Fibroblast of skin of abdomen (primary cell): Measurements from ENCODE around the gene KCNC1.
A peak's percentile ranks its signal among the peaks of the same experiment; 100 is the strongest.

ENCODE experiments used
- DNase-seq: peaks from one replicate; pipeline ENCODE4 v3.0.0-alpha.2; 2013

Gene KCNC1

DNA sequence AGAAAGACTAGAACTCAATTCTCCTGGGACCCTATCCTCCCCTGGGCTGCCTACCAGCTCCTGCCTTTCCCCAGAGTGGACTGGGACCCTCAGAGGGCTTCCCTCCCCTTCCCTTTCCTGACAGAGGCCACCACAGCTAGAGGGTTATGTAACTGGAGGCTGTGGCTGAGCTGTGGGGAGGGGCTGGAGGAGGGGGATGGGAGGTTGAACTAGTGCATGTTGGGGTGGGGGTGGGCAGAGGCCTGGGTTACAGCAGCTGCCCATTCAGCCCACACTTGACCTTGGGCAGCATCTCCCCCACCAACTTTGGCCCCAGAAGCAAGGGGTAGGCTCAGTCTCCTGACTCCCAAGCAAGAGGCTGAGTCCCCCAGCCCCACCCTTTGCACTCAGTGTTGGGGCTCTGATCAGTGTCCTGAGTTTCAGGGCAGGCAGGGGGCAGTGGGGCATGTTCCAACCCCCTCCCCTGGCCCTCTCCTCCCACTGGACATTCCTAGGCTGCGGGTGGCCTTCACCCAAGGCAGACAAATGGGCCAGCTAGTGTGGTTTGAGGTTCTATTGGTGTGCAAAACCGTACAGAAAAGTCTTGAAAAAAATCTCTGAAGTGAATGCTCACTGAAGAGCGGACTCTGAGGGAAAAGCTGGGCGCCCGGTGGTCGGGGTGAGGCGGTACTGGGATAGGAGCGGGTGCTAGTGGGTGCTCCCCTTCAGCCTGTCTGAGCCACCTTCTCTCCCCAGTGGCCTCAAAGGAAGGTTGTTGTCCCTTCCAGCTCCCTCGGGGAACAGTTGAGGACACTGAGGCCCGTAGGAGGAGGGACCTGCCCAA is 3.8 kb downstream of the KCNC1 start:
- DNase-seq: no peak

DNA sequence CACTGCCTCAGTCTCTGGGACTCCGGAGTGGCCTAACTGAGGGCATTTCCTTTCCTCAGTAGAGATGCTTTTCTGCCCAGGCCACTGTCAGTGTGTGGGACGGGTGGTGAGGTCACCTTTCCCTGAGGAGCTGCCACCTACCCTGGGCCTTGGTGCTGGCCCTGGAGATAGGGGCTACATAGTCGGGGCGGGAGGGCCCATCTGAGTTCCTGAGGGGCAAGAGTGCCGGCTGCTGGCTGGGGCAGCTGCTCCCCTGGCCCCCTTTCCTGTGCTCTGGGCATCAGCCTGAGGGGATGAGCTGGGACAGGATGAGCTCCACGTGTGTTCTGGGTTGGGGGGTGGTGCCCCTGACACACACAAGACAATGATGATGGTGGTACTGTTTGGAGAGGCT is 5.4 kb downstream of the KCNC1 start:
- no peak for DNase-seq

- no peak for DNase-seq
Measured at GRCh38 chr11:17740649-17741235, 6.2 kb downstream of the KCNC1 start.

DNA sequence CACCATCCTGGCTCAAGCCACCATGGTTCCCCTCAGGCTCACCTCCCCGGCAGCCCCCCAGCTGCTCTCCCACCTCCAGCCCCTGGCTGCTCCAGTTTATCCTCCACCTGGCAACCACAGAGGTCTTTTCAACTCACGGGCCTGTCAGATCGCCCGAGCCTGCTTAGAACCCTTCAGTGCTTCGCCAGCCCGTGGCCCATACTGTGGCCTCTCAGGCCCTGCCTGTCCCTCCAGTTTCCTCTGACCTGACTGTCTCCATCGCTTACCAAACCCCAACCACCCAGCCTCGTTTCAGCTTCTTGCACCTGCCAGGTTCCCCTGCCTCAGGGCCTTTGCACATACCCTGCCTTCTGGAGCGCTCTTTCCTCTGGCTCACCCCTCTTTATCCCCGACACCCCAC is 6.9 kb downstream of the KCNC1 start:
- DNase-seq: no peak

GRCh38 chr11:17742019-17742418 is 7.4 kb downstream of the KCNC1 start:
- DNase-seq: no peak

DNA sequence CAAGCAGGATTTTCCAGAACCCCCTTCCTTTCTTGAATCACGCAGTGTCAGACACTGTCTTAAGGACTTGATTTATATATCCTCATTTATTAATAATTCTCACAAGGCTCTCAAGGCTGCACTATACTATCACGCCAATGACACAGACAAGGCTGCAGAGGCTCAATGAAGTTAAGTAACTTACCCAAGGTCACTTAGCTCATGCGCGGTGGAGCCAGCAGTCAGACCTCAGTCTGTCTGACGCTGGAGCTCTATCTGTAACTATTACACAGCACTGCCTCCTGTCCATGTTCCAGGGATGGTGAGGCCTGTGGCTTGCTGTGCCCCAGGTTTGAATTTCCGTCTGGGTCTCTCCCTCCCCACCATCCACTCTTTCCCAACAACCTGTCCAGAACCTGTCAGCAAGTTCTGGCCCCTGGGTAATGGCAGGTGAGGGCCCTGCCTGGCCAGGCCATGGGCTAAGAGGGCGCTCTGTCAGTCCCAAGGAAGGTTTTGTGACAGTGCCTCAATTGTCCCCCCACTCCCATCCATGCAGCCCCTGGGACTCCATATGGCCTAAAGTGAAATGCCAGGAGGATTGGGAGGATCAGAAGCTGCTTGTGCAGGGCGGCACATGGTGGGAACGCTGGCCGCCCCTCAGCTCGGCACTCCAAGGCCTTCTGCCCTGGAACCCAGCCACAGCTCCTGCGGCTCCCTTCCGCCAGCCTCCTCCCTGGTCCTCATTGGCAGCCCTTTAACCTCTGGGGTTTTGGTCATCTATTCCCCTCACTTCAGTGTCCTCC is 8.6 kb downstream of the KCNC1 start:
- no peak for DNase-seq

- peak; percentile 67 for DNase-seq
Measured at GRCh38 chr11:17743808-17744119, 9.2 kb downstream of the KCNC1 start.

DNA sequence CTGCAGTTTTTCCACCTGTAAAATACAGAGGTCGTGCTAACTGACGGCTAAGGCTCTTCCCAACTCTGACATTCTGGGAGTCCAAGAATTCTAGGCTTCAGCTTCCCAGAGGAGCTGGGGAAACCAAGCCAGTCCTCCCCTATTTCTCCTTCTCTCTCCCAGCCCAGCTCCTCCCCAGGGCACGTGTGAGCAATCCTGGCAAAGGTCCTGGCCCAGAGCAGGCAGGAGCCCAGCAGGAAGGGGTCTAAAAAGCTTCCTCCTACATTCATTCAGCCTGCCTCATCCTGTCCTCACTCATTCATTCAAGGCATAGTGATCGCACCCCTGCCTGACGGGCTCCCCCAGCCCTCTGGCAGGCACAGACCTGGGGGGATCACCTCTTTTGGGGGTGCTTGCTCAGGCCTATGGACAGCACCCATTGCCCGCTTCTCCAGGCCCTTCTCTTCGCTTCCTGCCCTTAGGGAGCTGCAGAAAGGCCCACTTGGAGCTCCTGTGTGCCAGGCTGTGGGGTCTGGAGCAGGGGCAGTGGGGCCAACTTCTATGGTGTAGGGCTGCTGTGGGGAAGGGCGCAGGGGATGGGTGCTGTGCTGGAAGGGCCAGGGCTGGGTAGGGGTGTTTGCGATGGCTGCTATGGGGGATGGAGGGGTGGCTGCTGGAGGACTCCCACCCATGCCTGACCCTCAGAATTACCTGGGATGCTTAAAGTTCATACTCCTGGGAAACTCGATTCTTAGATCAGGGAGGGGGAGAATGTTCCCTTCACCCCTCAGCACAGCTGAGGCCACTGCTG is 9.8 kb downstream of the KCNC1 start:
- peak; percentile 29 for DNase-seq

GRCh38 chr11:17745023-17745772 is 10.6 kb downstream of the KCNC1 start:
- no peak for DNase-seq

GRCh38 chr11:17746096-17746495 is 11.5 kb downstream of the KCNC1 start:
- no peak for DNase-seq

GRCh38 chr11:17747131-17747955 is 12.8 kb downstream of the KCNC1 start:
- DNase-seq: no peak

- DNase-seq: no peak
Measured at GRCh38 chr11:17748044-17748443, 13.5 kb downstream of the KCNC1 start.

DNA sequence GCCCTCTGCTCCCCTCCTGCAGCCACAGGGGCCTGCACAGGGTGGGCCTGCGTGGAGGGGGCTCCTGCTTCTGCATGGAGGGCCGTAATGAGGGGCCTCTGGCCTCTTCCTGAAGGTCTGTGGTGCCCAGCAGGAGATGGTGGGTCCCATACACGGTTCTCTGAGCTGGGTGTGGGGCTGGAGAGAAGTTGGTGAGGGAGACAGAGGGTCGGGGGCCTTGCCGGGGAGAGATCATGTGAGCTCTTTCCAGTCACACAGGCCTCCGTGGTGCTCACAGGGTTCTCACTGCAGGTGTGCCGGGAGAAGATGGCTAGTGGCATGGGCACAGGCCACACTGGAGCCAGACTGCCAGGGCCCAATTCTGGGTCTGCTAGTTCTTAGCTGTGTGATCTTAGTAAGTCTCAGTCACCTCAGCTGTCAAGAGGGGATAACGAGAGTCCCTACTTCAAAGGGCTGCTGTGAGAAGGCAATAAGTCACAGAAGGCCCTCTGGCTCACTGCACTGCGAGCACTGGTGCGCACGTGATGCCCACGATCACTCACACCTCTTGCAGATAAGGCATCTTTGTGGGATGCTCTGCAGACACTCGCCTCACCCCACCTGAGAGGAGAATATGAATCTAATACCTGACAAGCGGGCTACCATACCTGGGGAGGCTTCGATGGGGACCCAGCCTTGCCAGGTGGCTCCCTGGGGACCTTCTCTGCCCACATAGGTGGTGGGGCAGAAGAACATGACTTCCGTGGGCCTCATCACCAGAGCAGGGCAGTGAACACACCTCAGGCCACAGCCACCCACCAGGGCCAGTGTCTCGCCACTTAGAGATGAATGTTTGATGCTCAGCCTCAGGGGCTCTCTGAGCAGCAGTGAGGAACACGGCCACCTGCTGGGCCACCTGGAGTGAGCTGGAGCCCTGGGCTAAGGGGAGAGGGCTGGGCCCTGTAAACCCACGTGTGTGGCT is 14.5 kb downstream of the KCNC1 start:
- no peak for DNase-seq

DNA sequence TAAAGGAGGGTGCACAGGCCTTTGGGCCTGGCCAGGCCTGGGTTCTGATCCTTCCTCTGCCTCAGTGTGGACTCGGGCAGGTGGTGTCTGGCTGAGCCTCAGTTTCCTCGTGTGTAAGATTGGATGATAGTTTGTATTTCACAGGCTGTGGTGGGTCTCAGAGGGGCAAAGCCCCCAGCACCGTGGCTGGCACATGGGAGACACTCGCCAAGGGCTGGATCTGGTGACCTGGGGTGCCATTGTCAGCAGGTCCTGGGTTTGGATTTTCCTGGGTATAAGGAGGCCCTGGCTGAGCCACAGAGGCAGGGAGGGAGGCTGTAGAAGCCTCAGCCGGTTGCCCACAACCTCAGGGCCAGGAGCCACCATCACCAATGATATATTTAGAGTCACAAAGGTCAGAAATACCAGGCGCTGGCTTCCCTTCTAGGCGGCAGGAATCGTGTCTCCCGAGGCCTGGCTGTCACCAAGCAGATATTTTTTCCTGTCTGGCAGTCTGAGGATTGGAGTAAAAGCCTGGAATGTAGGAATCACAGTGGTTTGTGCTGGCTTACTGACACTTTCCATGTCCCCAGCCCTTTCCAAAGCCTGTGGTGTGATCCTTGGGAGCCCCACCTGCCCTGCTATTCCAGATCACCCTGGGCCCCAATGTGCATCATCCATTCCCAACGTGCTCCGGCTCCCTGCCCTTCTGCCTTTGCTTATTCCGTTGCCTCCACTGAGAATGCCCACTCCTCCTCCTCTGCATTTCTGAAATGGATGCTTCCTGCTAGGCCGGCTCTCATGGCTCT is 15.6 kb downstream of the KCNC1 start:
- no peak for DNase-seq

DNA sequence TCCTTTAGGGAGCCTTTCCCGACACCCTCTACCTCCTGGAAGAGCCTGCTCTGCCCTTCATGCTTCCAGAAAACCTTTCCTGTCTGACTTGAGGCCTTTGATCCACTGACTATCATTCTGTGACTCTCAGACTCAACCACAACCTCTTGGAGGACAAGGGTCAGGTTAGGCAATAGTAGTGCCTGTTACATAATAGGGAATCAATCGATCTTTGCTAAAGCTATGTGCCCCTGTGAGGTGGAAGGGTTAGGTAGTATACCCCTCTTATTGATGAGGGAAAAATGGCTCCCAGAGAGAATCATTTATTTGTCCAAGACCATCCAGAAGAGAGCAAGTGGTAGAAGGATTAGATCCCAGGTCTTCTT is 16.2 kb downstream of the KCNC1 start:
- no peak for DNase-seq

DNA sequence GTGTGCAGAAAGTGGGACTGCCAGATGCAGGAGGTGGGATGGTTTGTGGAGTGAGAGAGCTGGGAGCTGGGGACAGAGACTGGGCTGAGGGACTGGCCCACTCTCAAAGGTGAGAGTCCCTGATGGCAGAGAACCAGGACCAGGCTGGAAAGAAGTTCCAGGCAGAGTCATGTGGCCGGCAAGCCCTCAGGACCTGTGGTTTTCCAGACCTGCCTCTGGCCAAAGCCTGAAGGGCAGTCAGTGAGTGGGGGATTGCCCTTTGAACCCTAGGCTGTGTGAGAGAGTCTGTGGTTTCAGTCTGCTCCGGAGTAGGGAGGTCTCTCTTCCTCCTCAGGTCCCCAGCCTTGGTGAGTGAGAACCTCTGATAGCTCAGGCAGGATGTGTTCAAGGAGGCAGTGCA is 17.0 kb downstream of the KCNC1 start:
- no peak for DNase-seq

DNA sequence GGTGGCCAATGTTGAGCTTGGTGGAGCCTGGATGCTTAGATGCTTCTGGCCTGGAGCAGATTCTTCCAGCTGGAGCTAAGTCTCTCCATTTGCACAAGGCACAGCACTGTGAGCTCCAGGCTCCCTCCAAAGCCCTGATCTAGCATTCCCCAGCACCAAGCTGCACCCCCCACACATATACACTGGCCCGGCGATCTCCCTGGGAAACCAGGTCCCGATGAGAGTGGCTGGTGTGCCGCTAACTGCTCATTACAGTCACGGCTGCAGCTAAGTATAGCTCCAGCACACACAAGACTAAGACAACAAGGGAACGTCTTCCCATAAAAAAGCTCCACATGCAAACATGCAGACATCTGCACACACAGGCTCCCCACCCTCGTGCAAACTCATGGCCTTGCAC is 17.6 kb downstream of the KCNC1 start:
- DNase-seq: no peak

DNA sequence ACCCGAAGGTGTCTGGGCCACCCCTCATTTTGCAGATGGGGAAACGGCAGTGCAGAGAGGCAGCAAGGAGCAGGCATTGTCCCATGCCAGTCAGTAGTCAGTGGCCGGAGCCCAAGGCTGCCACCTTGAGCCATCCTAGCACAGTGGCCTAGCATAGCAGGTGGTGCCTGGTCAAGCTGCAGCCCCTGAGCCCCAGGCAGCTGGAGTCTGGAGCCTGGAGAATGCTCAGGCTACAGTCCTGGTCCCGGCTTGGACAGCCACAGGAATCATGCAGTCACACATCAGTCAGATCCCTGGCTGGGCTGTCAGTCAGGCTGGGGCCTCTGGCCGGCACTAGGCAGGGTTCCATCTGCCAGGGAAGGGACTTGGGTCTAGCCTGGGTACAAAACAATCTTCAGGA is 18.6 kb downstream of the KCNC1 start:
- DNase-seq: no peak

GRCh38 chr11:17753641-17754040 is 19.1 kb downstream of the KCNC1 start:
- DNase-seq: no peak
